ENCODE results near the gene KCNK16. TPM values are rescaled to one million over a fixed set of nuclear protein-coding genes. Genes with fewer than 3 reads are reported as not detected.

The KCNK16 gene
- total RNA-seq, 1 donor from 2014 or later: not detected

- Histone ChIP-seq H3K36me3 (no peaks in the 10 kb centered on the region), H3K4me3 (peak overlapping the region; percentile 41), H3K27me3 (peaks cover 22% of the 10 kb centered on the region), H3K4me1 (peaks cover 12% of the 10 kb centered on the region), H3K9me3 (no peaks in the 10 kb centered on the region), H3K27ac (no peak overlapping the region)
- ATAC-seq (peak; percentile 15), DNase-seq (no peak)
- intact Hi-C loops (cut with DNase I): no loop called here
- no peak for TF ChIP-seq CTCF (IDR thresholded peaks at IDR 0.05)
These were observed 8.8 kb downstream of the KCNK16 start for GRCh38 chr6:39313526-39314272.

GRCh38 chr6:39312912-39313525 lies 9.5 kb downstream of the KCNK16 start:
- H3K36me3 ChIP-seq: no peaks in the 10 kb centered on the region
- ATAC-seq (no peak), DNase-seq (no peak)
- no peak for TF ChIP-seq CTCF (IDR thresholded peaks at IDR 0.05)
- H3K27ac ChIP-seq: no peak overlapping the region
- H3K27me3 ChIP-seq: peaks cover 22% of the 10 kb centered on the region
- H3K4me3 ChIP-seq: peak overlapping the region; percentile 41
- H3K4me1 ChIP-seq: peaks cover 12% of the 10 kb centered on the region
- intact Hi-C loops (cut with DNase I): no loop called here
- H3K9me3 ChIP-seq: no peaks in the 10 kb centered on the region

- intact Hi-C loops (cut with DNase I): no loop called here
- Histone ChIP-seq H3K27me3 (peaks cover 22% of the 10 kb centered on the region), H3K4me3 (no peak overlapping the region), H3K36me3 (no peaks in the 10 kb centered on the region), H3K27ac (no peak overlapping the region), H3K9me3 (no peaks in the 10 kb centered on the region), H3K4me1 (peaks cover 12% of the 10 kb centered on the region)
- no peak for DNase-seq
- TF ChIP-seq CTCF (IDR thresholded peaks at IDR 0.05): no peak
- ATAC-seq: no peak
These were observed 12.0 kb downstream of the KCNK16 start for GRCh38 chr6:39310542-39310941.

- intact Hi-C loops (cut with DNase I): no loop called here
- TF ChIP-seq CTCF (IDR thresholded peaks at IDR 0.05): peak; percentile 87
- no peak overlapping the region for H3K4me3 ChIP-seq
- no peaks in the 10 kb centered on the region for H3K36me3 ChIP-seq
- H3K4me1 ChIP-seq: peaks cover 12% of the 10 kb centered on the region
- no peaks in the 10 kb centered on the region for H3K9me3 ChIP-seq
- peaks cover 22% of the 10 kb centered on the region for H3K27me3 ChIP-seq
- ATAC-seq: peak; percentile 87
- peak; percentile 85 for DNase-seq
- no peak overlapping the region for H3K27ac ChIP-seq
These were observed 12.5 kb downstream of the KCNK16 start for GRCh38 chr6:39309942-39310531.

- no peak for TF ChIP-seq CTCF (IDR thresholded peaks at IDR 0.05)
- no peaks in the 10 kb centered on the region for H3K9me3 ChIP-seq
- intact Hi-C loops (cut with DNase I): no loop called here
- no peak overlapping the region for H3K27ac ChIP-seq
- H3K27me3 ChIP-seq: no peaks in the 10 kb centered on the region
- no peak for ATAC-seq
- H3K4me1 ChIP-seq: peaks cover 6% of the 10 kb centered on the region
- H3K36me3 ChIP-seq: no peaks in the 10 kb centered on the region
- no peak overlapping the region for H3K4me3 ChIP-seq
- no peak for DNase-seq
These were observed 15.0 kb downstream of the KCNK16 start for GRCh38 chr6:39307462-39307861.

Data from upper lobe of right lung (tissue), 1 donor.